Liver (tissue), 3 donors: ENCODE data around the gene ZNF280A.

Experiments
- CTCF ChIP-seq: fragments of 150-350 bp; IDR thresholded peaks from 2 replicates; pipeline ENCODE4 v1.5.1; 2017; ENCODE audit warnings: improper control_type of control experiment, low read depth, low read length; ENCODE audit not compliant: missing input control
- HNF4G ChIP-seq: IDR thresholded peaks from 2 replicates; pipeline ENCODE4 v1.6.1; 2016; ENCODE audit warnings: antibody characterized with exemption
- JUND ChIP-seq, 2 donors: IDR thresholded peaks; 2 replicates each; pipeline ENCODE4 v1.6.1; 2016; ENCODE audit warnings: antibody characterized with exemption in 2 of 2
- REST ChIP-seq: IDR thresholded peaks from 2 replicates; pipeline ENCODE4 v1.6.1; 2016; ENCODE audit warnings: antibody characterized with exemption, mild to moderate bottlenecking
- TAF1 ChIP-seq: conservative IDR thresholded peaks from 2 replicates; pipeline ENCODE4 v1.6.1; 2016; ENCODE audit warnings: antibody characterized with exemption, mild to moderate bottlenecking
- donor health status: healthy.
- donor health status: healthy.

- no peak for TF ChIP-seq HNF4G
- no peak for TF ChIP-seq TAF1
- TF ChIP-seq JUND (IDR thresholded peaks at IDR 0.05): no peak
- TF ChIP-seq REST: no peak
- no peak for TF ChIP-seq CTCF
These were observed 12.3 kb downstream of the ZNF280A start for GRCh38 chr22:22507743-22508273.
